CD14-positive monocyte (primary cell): ENCODE measurements around the gene MALRD1. TPM values are rescaled to one million over a fixed set of nuclear protein-coding genes. Genes with fewer than 3 reads are reported as not detected.

Experiments
- DNase-seq, 3 donors: peaks; one replicate each; pipeline ENCODE4 v3.0.0-alpha.2; 2011 to 2022
- H2AFZ ChIP-seq: 2 replicates; pipeline ENCODE4 v1.6.0; 2012; ENCODE audit warnings: mild to moderate bottlenecking, low read depth, low read length, inconsistent platforms; ENCODE audit not compliant: insufficient read depth, poor library complexity, severe bottlenecking
- H3K27ac ChIP-seq, 2 donors: 1 replicate in 1 of 2; 2 replicates in 1 of 2; pipeline ENCODE4 v1.5.1; 2012 to 2013; ENCODE audit warnings: low read length in 2 of 2, control low read depth in 1 of 2, inconsistent platforms in 1 of 2, low read depth in 1 of 2, mild to moderate bottlenecking in 1 of 2
- H3K27me3 ChIP-seq, 2 donors: one replicate each; pipeline versions ENCODE4 v1.6.0 to v1.6.1; 2011 to 2013; ENCODE audit warnings: low read length in 2 of 2; ENCODE audit not compliant: control insufficient read depth in 2 of 2, insufficient read depth in 2 of 2
- H3K36me3 ChIP-seq, 2 donors: replicated peaks in 1 of 2; 1 replicate in 1 of 2; 2 replicates in 1 of 2; pipeline versions ENCODE4 v1.5.1 to v1.6.1; 2012 to 2013; ENCODE audit warnings: low read length in 2 of 2, control low read depth in 1 of 2, inconsistent platforms in 1 of 2, mild to moderate bottlenecking in 1 of 2; ENCODE audit not compliant: insufficient read depth in 2 of 2, control insufficient read depth in 1 of 2
- H3K4me1 ChIP-seq, 2 donors: 1 replicate in 1 of 2; 2 replicates in 1 of 2; pipeline versions ENCODE4 v1.5.1 to v1.6.1; 2012 to 2013; ENCODE audit warnings: low read length in 2 of 2, control low read depth in 1 of 2, inconsistent platforms in 1 of 2, mild to moderate bottlenecking in 1 of 2, moderate library complexity in 1 of 2; ENCODE audit not compliant: insufficient read depth in 2 of 2, control insufficient read depth in 1 of 2
- H3K4me2 ChIP-seq: replicated peaks from 2 replicates; pipeline ENCODE3; 2012; ENCODE audit warnings: low read length, moderate library complexity, mild to moderate bottlenecking; ENCODE audit not compliant: poor library complexity, severe bottlenecking; ENCODE audit errors: extremely low read depth
- H3K4me3 ChIP-seq, 3 experiments: fragments of 200-600 bp in 1 of 3; sonication (generic) in 1 of 3; replicated peaks in 1 of 3; 1 replicate in 2 of 3; 2 replicates in 1 of 3; pipeline ENCODE4 v1.5.1; 2011 to 2013; ENCODE audit warnings: low read length in 3 of 3, mild to moderate bottlenecking in 3 of 3, control low read depth in 2 of 3, low read depth in 2 of 3, inconsistent platforms in 1 of 3, moderate library complexity in 1 of 3
- H3K79me2 ChIP-seq: 2 replicates; pipeline ENCODE4 v1.6.0; 2012; ENCODE audit warnings: mild to moderate bottlenecking, control low read depth, inconsistent platforms, low read length, moderate library complexity; ENCODE audit not compliant: insufficient read depth
- H3K9ac ChIP-seq: 2 replicates; pipeline ENCODE4 v1.6.0; 2017; ENCODE audit warnings: low read length, mild to moderate bottlenecking; ENCODE audit not compliant: insufficient read depth, poor library complexity, severe bottlenecking
- H3K9me3 ChIP-seq, 2 donors: replicated peaks in 1 of 2; 1 replicate in 1 of 2; 2 replicates in 1 of 2; pipeline versions ENCODE4 v1.5.1 to v1.6.1; 2012 to 2013; ENCODE audit warnings: low read length in 2 of 2, control low read depth in 1 of 2; ENCODE audit not compliant: control insufficient read depth in 1 of 2, insufficient read depth in 1 of 2
- H4K20me1 ChIP-seq: 2 replicates; pipeline ENCODE4 v1.6.0; 2012; ENCODE audit warnings: mild to moderate bottlenecking, low read length, control low read depth, moderate library complexity; ENCODE audit not compliant: insufficient read depth
- H3K27ac Mint-ChIP-seq, 7 donors: one replicate each; pipeline ENCODE4 v1.8.0; 2020; ENCODE audit warnings: mild to moderate bottlenecking in 7 of 7, mixed read lengths in 7 of 7, moderate library complexity in 6 of 7, inconsistent platforms in 2 of 7
- H3K27me3 Mint-ChIP-seq, 3 donors: one replicate each; pipeline ENCODE4 v1.8.0; 2021 to 2022; ENCODE audit warnings: low read depth in 3 of 3, mild to moderate bottlenecking in 3 of 3, mixed read lengths in 3 of 3, moderate library complexity in 3 of 3, inconsistent platforms in 1 of 3
- H3K36me3 Mint-ChIP-seq, 2 donors: one replicate each; pipeline ENCODE4 v1.8.0; 2020; ENCODE audit warnings: mixed read lengths in 2 of 2, inconsistent platforms in 1 of 2, mild to moderate bottlenecking in 1 of 2
- H3K4me1 Mint-ChIP-seq: one replicate; pipeline ENCODE4 v1.8.0; 2020; ENCODE audit warnings: mild to moderate bottlenecking, mixed read lengths
- H3K4me3 Mint-ChIP-seq, 2 donors: one replicate each; pipeline ENCODE4 v1.8.0; 2020; ENCODE audit warnings: mild to moderate bottlenecking in 2 of 2, mixed read lengths in 2 of 2, moderate library complexity in 1 of 2
- H3K9me3 Mint-ChIP-seq, 7 donors: one replicate each; pipeline ENCODE4 v1.8.0; 2020 to 2022; ENCODE audit warnings: mixed read lengths in 7 of 7, mild to moderate bottlenecking in 6 of 7, moderate library complexity in 6 of 7, inconsistent platforms in 2 of 7
- WGBS: methylation state at CpG from one replicate; pipeline ENCODE4 v1.1.5; 2013; ENCODE audit warnings: missing lambda C conversion rate; ENCODE audit not compliant: insufficient coverage; 5-methylcytosine and 5-hydroxymethylcytosine counted together
- intact Hi-C, 2 donors: fragments of 100-400 bp; cut with micrococcal nuclease; formaldehyde crosslinking; loops; one replicate each; pipeline versions ENCODE4 v1.15.0 to v1.15.1; 2023
- polyA plus RNA-seq, 3 donors: library from polyadenylated mRNA; depleted of rRNA in 1 of 3; unstranded in 2 of 3; stranded (reverse) in 1 of 3; fragments of 300-500 nt in 2 of 3; fragments of >200 nt in 1 of 3; fragmentation: Illumina TruSeq in 2 of 3; gene quantifications; 1 replicate in 2 of 3; 2 replicates in 1 of 3; pipeline ENCODE4 v1.2.3, GENCODE V29; 2012 to 2021
- TF ChIP-seq, protein P1 (sequence below): fragments of 200-600 bp; IDR thresholded peaks from one replicate; pipeline ENCODE4 v1.8.0; 2022; ENCODE audit warnings: antibody characterized with exemption, mild to moderate bottlenecking

MALRD1 gene
- polyA plus RNA-seq, 3 donors: not detected

DNA sequence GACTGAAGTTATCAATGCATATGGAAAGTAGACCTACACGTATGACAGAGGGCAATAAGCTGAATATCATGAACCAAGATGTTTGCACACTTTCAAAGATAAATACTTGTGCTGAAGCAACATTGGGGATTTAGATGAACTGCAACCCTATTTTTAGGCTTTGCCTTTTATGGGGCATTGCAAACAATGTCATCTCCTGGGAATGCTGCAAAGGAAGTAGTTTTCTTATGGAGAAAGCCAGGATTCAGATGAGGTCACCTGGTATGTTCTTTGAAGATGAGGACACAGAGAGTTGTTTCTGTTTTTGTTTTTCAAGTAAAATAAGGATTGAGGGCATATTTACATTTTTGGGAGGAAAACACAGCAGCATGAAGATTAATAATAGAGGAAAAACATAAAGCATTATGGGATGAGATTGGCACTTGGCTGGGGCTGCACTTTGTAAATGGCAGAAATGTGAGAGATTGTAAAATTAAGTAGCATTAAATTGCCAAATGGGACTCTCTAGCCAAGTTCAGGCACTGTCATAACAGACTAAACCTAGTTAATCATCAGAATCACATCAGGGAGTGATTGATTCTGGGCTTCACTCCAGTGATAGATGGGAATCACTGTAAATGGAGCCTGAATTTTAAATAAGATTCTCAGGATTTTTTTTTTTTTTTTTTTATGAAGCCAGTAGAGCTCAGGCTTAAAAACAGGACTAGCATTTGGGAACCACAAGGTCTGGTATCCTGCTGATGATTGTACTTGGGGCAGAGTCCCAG is 63.1 kb downstream of the MALRD1 start:
- no peaks in the 10 kb centered on the region for H3K36me3 Mint-ChIP-seq
- H2AFZ ChIP-seq: no peak overlapping the region
- intact Hi-C loops: no loop called here
- no peaks in the 10 kb centered on the region for H3K27me3 ChIP-seq
- DNase-seq: no peak
- no peaks in the 10 kb centered on the region for H3K79me2 ChIP-seq
- no peak overlapping the region for H3K27ac Mint-ChIP-seq
- H3K4me1 ChIP-seq: no peaks in the 10 kb centered on the region
- no peak overlapping the region for H3K4me3 ChIP-seq
- H3K27me3 Mint-ChIP-seq: no peaks in the 10 kb centered on the region
- no peaks in the 10 kb centered on the region for H4K20me1 ChIP-seq
- no peaks in the 10 kb centered on the region for H3K36me3 ChIP-seq
- WGBS: 60% methylated on average over 1 of the region's 1 CpG
- H3K4me3 Mint-ChIP-seq: no peak overlapping the region
- H3K9me3 Mint-ChIP-seq: peaks cover 10 to 28% (median 15%) of the 10 kb centered on the region in 7 donors
- H3K27ac ChIP-seq: no peak overlapping the region
- TF ChIP-seq, protein P1, sequence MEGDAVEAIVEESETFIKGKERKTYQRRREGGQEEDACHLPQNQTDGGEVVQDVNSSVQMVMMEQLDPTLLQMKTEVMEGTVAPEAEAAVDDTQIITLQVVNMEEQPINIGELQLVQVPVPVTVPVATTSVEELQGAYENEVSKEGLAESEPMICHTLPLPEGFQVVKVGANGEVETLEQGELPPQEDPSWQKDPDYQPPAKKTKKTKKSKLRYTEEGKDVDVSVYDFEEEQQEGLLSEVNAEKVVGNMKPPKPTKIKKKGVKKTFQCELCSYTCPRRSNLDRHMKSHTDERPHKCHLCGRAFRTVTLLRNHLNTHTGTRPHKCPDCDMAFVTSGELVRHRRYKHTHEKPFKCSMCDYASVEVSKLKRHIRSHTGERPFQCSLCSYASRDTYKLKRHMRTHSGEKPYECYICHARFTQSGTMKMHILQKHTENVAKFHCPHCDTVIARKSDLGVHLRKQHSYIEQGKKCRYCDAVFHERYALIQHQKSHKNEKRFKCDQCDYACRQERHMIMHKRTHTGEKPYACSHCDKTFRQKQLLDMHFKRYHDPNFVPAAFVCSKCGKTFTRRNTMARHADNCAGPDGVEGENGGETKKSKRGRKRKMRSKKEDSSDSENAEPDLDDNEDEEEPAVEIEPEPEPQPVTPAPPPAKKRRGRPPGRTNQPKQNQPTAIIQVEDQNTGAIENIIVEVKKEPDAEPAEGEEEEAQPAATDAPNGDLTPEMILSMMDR: no peak
- no peak overlapping the region for H3K4me2 ChIP-seq
- peaks cover 17 to 24% of the 10 kb centered on the region in 2 donors for H3K9me3 ChIP-seq
- H3K4me1 Mint-ChIP-seq: no peaks in the 10 kb centered on the region
- no peak overlapping the region for H3K9ac ChIP-seq

DNA sequence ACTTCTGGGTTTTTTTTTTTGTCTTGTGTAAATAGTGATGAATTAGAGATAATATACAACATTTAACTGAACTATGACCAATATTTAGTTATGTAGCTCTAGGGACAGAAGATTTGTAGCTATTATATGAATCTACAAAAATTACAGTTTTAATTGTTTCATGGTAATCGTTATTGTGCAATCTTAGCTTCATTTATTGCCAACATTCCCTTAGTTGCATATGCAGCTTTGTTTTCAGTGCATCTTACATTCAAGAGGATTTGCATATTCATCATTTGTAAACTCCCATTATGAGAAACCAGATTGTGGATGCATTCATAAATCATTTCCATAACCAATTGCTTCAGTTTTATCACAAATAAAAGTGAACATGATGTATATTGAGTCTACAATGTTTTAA is 68.8 kb downstream of the MALRD1 start:
- no CpG with 5 or more reads among the region's 1 CpG for WGBS
- Histone ChIP-seq H2AFZ (no peak overlapping the region), H3K27ac (no peak overlapping the region), H3K4me1 (no peaks in the 10 kb centered on the region), H4K20me1 (no peaks in the 10 kb centered on the region), H3K4me3 (no peak overlapping the region), H3K27me3 (no peaks in the 10 kb centered on the region), H3K36me3 (no peaks in the 10 kb centered on the region), H3K9ac (no peak overlapping the region), H3K4me2 (no peak overlapping the region), H3K9me3 (peaks cover 9 to 11% of the 10 kb centered on the region in 2 donors), H3K79me2 (no peaks in the 10 kb centered on the region)
- intact Hi-C loops: no loop called here
- Mint-ChIP-seq H3K27ac (no peak overlapping the region), H3K27me3 (no peaks in the 10 kb centered on the region), H3K4me1 (no peaks in the 10 kb centered on the region), H3K4me3 (no peak overlapping the region), H3K36me3 (no peaks in the 10 kb centered on the region), H3K9me3 (peaks cover 6 to 16% (median 11%) of the 10 kb centered on the region in 7 donors)
- TF ChIP-seq, protein P1: no peak
- no peak for DNase-seq
